ENCODE measurements around the gene EXT2.

DNA sequence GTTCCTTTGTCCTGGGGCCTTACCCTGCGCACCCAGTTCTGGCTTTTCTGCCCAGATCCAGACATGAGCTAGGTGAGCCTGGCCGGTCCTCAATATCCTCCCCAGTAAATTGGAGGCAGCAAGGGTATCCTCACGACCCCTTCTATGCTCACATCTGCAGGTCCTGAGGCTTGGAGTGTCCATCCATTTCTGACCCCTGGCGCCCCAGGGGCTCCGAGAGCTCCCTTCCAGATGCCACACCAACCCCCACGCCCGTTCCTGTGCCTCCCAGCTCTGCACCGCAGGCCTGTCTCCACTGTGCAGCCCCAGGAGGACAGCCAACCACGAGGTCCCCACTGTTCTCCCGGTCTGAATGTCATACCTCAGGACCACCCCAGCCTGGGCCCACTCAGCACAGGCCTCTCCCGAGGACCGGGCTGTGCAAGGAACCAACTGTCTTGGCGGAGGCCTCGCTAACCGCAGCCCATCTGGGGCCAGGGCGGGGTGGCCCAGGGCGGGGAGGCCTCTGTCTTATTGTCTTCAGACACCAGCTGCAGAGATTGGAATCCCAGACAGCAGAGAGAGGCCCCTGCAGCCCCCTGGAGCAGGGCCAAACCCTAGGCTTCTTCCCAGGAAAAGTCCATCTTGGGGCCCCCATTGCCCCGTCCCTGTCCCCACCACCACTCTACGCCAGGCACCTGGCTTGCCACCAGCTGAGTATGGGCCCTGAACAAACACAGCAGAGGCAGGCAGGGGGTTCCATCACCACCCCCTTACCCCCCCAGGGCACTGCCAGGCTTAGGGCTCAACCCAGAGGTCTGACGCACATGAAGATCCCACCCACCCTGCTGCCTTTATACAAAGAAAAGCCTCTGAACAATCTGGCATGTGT lies 175.2 kb downstream of the EXT2 start:
- TF ChIP-seq, protein P1, sequence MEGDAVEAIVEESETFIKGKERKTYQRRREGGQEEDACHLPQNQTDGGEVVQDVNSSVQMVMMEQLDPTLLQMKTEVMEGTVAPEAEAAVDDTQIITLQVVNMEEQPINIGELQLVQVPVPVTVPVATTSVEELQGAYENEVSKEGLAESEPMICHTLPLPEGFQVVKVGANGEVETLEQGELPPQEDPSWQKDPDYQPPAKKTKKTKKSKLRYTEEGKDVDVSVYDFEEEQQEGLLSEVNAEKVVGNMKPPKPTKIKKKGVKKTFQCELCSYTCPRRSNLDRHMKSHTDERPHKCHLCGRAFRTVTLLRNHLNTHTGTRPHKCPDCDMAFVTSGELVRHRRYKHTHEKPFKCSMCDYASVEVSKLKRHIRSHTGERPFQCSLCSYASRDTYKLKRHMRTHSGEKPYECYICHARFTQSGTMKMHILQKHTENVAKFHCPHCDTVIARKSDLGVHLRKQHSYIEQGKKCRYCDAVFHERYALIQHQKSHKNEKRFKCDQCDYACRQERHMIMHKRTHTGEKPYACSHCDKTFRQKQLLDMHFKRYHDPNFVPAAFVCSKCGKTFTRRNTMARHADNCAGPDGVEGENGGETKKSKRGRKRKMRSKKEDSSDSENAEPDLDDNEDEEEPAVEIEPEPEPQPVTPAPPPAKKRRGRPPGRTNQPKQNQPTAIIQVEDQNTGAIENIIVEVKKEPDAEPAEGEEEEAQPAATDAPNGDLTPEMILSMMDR (IDR thresholded peaks at IDR 0.05) = no peak
- TF ChIP-seq ZFX (IDR thresholded peaks at IDR 0.05; ENCODE audit: borderline replicate concordance) = no peak

All from 22Rv1 (cell line).